Thyroid gland (tissue), 4 donors: Measurements from ENCODE around the gene NT5C.

Experiments
- CTCF ChIP-seq, 6 experiments: fragments of 200-600 bp in 3 of 6; fragments of 450-650 bp in 3 of 6; sonication (generic) in 3 of 6; IDR thresholded peaks; one replicate each; pipeline ENCODE4 v1.5.1; 2016 to 2019; ENCODE audit warnings: antibody characterized with exemption in 6 of 6, mild to moderate bottlenecking in 2 of 6, inconsistent platforms in 1 of 6, moderate library complexity in 1 of 6
- POLR2A ChIP-seq, 2 donors: fragments of 450-650 bp; IDR thresholded peaks; one replicate each; pipeline ENCODE4 v1.6.1; 2017; ENCODE audit warnings: antibody characterized with exemption in 2 of 2, mild to moderate bottlenecking in 2 of 2, moderate library complexity in 1 of 2

GRCh38 chr17:75129576-75129975 lies 2.0 kb downstream of the NT5C start:
- TF ChIP-seq CTCF (IDR thresholded peaks at IDR 0.05) (no peak), POLR2A (IDR thresholded peaks at IDR 0.05) (no peak)
